Transverse colon (tissue), 3 donors: Measurements from ENCODE around the gene ATP1A2.

Source experiments
- EP300 ChIP-seq: sonication (generic); formaldehyde crosslinking; IDR thresholded peaks from one replicate; pipeline ENCODE4 v1.6.1; 2017; ENCODE audit warnings: antibody characterized with exemption, low read depth
- POLR2A ChIP-seq: fragments of 450-650 bp; IDR thresholded peaks from one replicate; pipeline ENCODE4 v1.6.1; 2016; ENCODE audit warnings: antibody characterized with exemption, mild to moderate bottlenecking, moderate library complexity
- TF ChIP-seq, protein P1 (sequence below), 5 experiments: fragments of 200-600 bp in 3 of 5; fragments of 450-650 bp in 2 of 5; sonication (generic) in 3 of 5; IDR thresholded peaks; 1 replicate in 2 of 5; 2 replicates in 3 of 5; pipeline ENCODE4 v1.5.1; 2016 to 2017; ENCODE audit warnings: antibody characterized with exemption in 5 of 5, inconsistent platforms in 3 of 5, mild to moderate bottlenecking in 2 of 5, moderate library complexity in 1 of 5

DNA sequence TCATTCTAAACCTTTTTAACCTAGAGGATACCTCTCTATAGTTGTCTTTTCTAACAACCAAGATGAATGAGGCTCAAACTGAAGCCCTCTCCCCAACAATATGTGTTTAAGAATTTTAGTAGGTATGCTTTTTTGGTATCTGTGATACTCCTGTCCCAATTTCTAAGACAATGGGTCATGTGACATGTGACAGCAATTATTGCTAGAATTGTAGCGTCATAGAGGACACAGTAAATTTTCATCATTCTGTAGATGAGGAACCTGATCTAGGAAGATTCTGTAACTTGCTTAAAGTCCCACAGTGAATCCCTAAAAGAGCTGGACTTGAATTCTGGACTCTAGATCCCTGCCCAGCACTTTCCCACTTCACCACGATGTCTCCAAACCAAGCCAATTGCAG lies 63.2 kb downstream of the ATP1A2 start:
- TF ChIP-seq, protein P1, sequence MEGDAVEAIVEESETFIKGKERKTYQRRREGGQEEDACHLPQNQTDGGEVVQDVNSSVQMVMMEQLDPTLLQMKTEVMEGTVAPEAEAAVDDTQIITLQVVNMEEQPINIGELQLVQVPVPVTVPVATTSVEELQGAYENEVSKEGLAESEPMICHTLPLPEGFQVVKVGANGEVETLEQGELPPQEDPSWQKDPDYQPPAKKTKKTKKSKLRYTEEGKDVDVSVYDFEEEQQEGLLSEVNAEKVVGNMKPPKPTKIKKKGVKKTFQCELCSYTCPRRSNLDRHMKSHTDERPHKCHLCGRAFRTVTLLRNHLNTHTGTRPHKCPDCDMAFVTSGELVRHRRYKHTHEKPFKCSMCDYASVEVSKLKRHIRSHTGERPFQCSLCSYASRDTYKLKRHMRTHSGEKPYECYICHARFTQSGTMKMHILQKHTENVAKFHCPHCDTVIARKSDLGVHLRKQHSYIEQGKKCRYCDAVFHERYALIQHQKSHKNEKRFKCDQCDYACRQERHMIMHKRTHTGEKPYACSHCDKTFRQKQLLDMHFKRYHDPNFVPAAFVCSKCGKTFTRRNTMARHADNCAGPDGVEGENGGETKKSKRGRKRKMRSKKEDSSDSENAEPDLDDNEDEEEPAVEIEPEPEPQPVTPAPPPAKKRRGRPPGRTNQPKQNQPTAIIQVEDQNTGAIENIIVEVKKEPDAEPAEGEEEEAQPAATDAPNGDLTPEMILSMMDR (IDR thresholded peaks at IDR 0.05): no peak
- TF ChIP-seq POLR2A (no peak), EP300 (no peak)
